Aorta (tissue), 5 donors: ENCODE results near the gene SEZ6L2. TPM values are rescaled to one million over a fixed set of nuclear protein-coding genes. Genes with fewer than 3 reads are reported as not detected.
A peak's percentile ranks its signal among the peaks of the same experiment; 100 is the strongest.

Experiments
- ATAC-seq: fragments of 200-7000 bp; cut with Tn5 transposase; one replicate; pipeline ENCODE4 v1.9.1; 2022; ENCODE audit warnings: moderate library complexity; ENCODE audit not compliant: low FRiP score
- DNase-seq, 2 donors: peaks; one replicate each; pipeline ENCODE4 v3.0.0-alpha.2; 2020
- H3K27ac ChIP-seq, 2 donors: one replicate each; pipeline ENCODE4 v1.5.1; 2013; ENCODE audit warnings: low read length in 2 of 2, mild to moderate bottlenecking in 2 of 2, moderate library complexity in 2 of 2, control low read depth in 1 of 2, inconsistent platforms in 1 of 2, low read depth in 1 of 2
- H3K27me3 ChIP-seq, 2 donors: one replicate each; pipeline ENCODE4 v1.6.1; 2013; ENCODE audit warnings: control low read depth in 1 of 2, low read length in 1 of 2, mild to moderate bottlenecking in 1 of 2, moderate library complexity in 1 of 2; ENCODE audit not compliant: insufficient read depth in 2 of 2, control insufficient read depth in 1 of 2
- H3K36me3 ChIP-seq, 2 donors: one replicate each; pipeline ENCODE4 v1.6.1; 2013; ENCODE audit warnings: control low read depth in 1 of 2, low read length in 1 of 2, mild to moderate bottlenecking in 1 of 2; ENCODE audit not compliant: insufficient read depth in 2 of 2, control insufficient read depth in 1 of 2
- H3K4me1 ChIP-seq, 2 donors: one replicate each; pipeline ENCODE4 v1.6.1; 2013; ENCODE audit warnings: low read length in 2 of 2, control low read depth in 1 of 2, mild to moderate bottlenecking in 1 of 2, moderate library complexity in 1 of 2; ENCODE audit not compliant: insufficient read depth in 2 of 2, control insufficient read depth in 1 of 2
- H3K4me3 ChIP-seq, 2 donors: one replicate each; pipeline ENCODE4 v1.5.1; 2013; ENCODE audit warnings: low read length in 2 of 2, control low read depth in 1 of 2, mild to moderate bottlenecking in 1 of 2
- H3K9me3 ChIP-seq: one replicate; pipeline ENCODE4 v1.6.1; 2013; ENCODE audit warnings: mild to moderate bottlenecking, low read length; ENCODE audit not compliant: control insufficient read depth
- WGBS, 2 donors: extraction: QIAGEN DNeasy Blood & Tissue Kit; methylation state at CpG; one replicate each; pipeline ENCODE4 v1.1.7; 2013; 5-methylcytosine and 5-hydroxymethylcytosine counted together
- intact Hi-C, 2 donors: fragments of 100-400 bp; cut with DNase I; formaldehyde crosslinking; loops; one replicate each; pipeline versions ENCODE4 v1.14.2 to v1.15.0; 2022
- polyA plus RNA-seq, 2 donors: library from polyadenylated mRNA; stranded (reverse); fragments of 200-250 nt; gene quantifications; one replicate each; pipeline ENCODE4 v1.2.3, GENCODE V29; 2013
- total RNA-seq, 2 donors: library from RNA; stranded (reverse); fragmentation: NEBNext Ultra II Directional; extraction: Animal tissue kit (Norgen Biotek cat#: 25700); gene quantifications; one replicate each; pipeline ENCODE4 v1.2.1, GENCODE V29; 2021
- donor health status: healthy with polysubstance abuse.
- donor health status: Bipolar disorder and iron deficiency.
- donor health status: DM: no; HTN: no; CAD: no.
- donor health status: DM: no; HTN: no; CAD: no.
- donor health status: DM: yes; HTN: yes; CAD: no.

Gene SEZ6L2
- total and polyA plus RNA-seq, 4 donors: 0.56 to 1.4 (median 0.67) TPM

GRCh38 chr16:29845656-29846055 is 53.7 kb downstream of the SEZ6L2 start:
- no peak for DNase-seq
- ATAC-seq: no peak
- Histone ChIP-seq H3K27ac (no peak overlapping the region), H3K9me3 (no peaks in the 10 kb centered on the region), H3K4me1 (no peaks in the 10 kb centered on the region), H3K27me3 (no peaks in the 10 kb centered on the region), H3K4me3 (no peak overlapping the region), H3K36me3 (peaks cover 2 to 10% of the 10 kb centered on the region in 2 donors)
- WGBS, 2 donors: 94 to 96% methylated on average over 18 of the region's 18 CpGs
- intact Hi-C loops: loop anchor here in 1 of 2 donors (10.0 kb wide), 1 partner anchor 141 kb away; no protein-coding TSS in a partner anchor

GRCh38 chr16:29844575-29845331 is 54.6 kb downstream of the SEZ6L2 start:
- Histone ChIP-seq H3K4me3 (no peak overlapping the region), H3K27me3 (no peaks in the 10 kb centered on the region), H3K4me1 (no peaks in the 10 kb centered on the region), H3K27ac (no peak overlapping the region), H3K9me3 (no peaks in the 10 kb centered on the region), H3K36me3 (peaks cover 2 to 13% of the 10 kb centered on the region in 2 donors)
- no peak for DNase-seq
- peak; percentile 34 for ATAC-seq
- WGBS, 2 donors: 91% methylated on average over 28 of the region's 28 CpGs
- intact Hi-C loops: loop anchor here in 1 of 2 donors (10.0 kb wide), 1 partner anchor 140 kb away; no protein-coding TSS in a partner anchor

- no peaks in the 10 kb centered on the region for H3K9me3 ChIP-seq
- no peaks in the 10 kb centered on the region for H3K4me1 ChIP-seq
- no peak for ATAC-seq
- 93 to 95% methylated on average over 8 of the region's 8 CpGs for WGBS, 2 donors
- peaks cover 2 to 13% of the 10 kb centered on the region in 2 donors for H3K36me3 ChIP-seq
- no peak overlapping the region for H3K27ac ChIP-seq
- intact Hi-C loops: loop anchor here in 1 of 2 donors (10.0 kb wide), 1 partner anchor 139 kb away; no protein-coding TSS in a partner anchor
- no peaks in the 10 kb centered on the region for H3K27me3 ChIP-seq
- DNase-seq: no peak
- H3K4me3 ChIP-seq: no peak overlapping the region
These were observed 55.4 kb downstream of the SEZ6L2 start for GRCh38 chr16:29843931-29844330.

- H3K4me3 ChIP-seq: no peak overlapping the region
- intact Hi-C loops: loop anchor here in 1 of 2 donors (10.0 kb wide), 1 partner anchor 138 kb away; no protein-coding TSS in a partner anchor
- H3K27ac ChIP-seq: no peak overlapping the region
- no peaks in the 10 kb centered on the region for H3K4me1 ChIP-seq
- peaks cover 2 to 13% of the 10 kb centered on the region in 2 donors for H3K36me3 ChIP-seq
- no peaks in the 10 kb centered on the region for H3K27me3 ChIP-seq
- no peak for ATAC-seq
- 95 to 96% methylated on average over 9 of the region's 9 CpGs for WGBS, 2 donors
- no peak for DNase-seq
- no peaks in the 10 kb centered on the region for H3K9me3 ChIP-seq
These were observed 56.5 kb downstream of the SEZ6L2 start for GRCh38 chr16:29842732-29843346.

GRCh38 chr16:29841631-29842030 is 57.7 kb downstream of the SEZ6L2 start:
- DNase-seq: no peak
- 90% methylated on average over 23 of the region's 23 CpGs for WGBS, 2 donors
- Histone ChIP-seq H3K27ac (no peak overlapping the region), H3K4me3 (no peak overlapping the region), H3K36me3 (peaks cover 2 to 10% of the 10 kb centered on the region in 2 donors), H3K9me3 (no peaks in the 10 kb centered on the region), H3K27me3 (no peaks in the 10 kb centered on the region), H3K4me1 (no peaks in the 10 kb centered on the region)
- intact Hi-C loops: loop anchor here in 1 of 2 donors (10.0 kb wide), 1 partner anchor 137 kb away; no protein-coding TSS in a partner anchor
- ATAC-seq: no peak

GRCh38 chr16:29840240-29840639 is 59.1 kb downstream of the SEZ6L2 start:
- H3K36me3 ChIP-seq: peaks cover 0 to 9% of the 10 kb centered on the region in 2 donors
- no peaks in the 10 kb centered on the region for H3K9me3 ChIP-seq
- H3K27me3 ChIP-seq: no peaks in the 10 kb centered on the region
- intact Hi-C loops: loop anchor here in 1 of 2 donors (10.0 kb wide), 1 partner anchor 135 kb away; no protein-coding TSS in a partner anchor
- 87 to 90% methylated on average over 10 of the region's 10 CpGs for WGBS, 2 donors
- no peak overlapping the region for H3K4me3 ChIP-seq
- ATAC-seq (no peak), DNase-seq (no peak)
- no peak overlapping the region for H3K27ac ChIP-seq
- no peaks in the 10 kb centered on the region for H3K4me1 ChIP-seq

GRCh38 chr16:29839822-29840221 is 59.5 kb downstream of the SEZ6L2 start:
- 82 to 86% methylated on average over 6 of the region's 6 CpGs for WGBS, 2 donors
- Histone ChIP-seq H3K36me3 (peaks cover 0 to 11% of the 10 kb centered on the region in 2 donors), H3K27me3 (no peaks in the 10 kb centered on the region), H3K4me1 (no peaks in the 10 kb centered on the region), H3K9me3 (no peaks in the 10 kb centered on the region), H3K4me3 (no peak overlapping the region), H3K27ac (no peak overlapping the region)
- ATAC-seq: no peak
- DNase-seq: no peak
- intact Hi-C loops: loop anchor here in 1 of 2 donors (10.0 kb wide), 1 partner anchor 135 kb away; no protein-coding TSS in a partner anchor

GRCh38 chr16:29837841-29838240 is 61.5 kb downstream of the SEZ6L2 start:
- no peaks in the 10 kb centered on the region for H3K9me3 ChIP-seq
- intact Hi-C loops: no loop called here
- 87 to 88% methylated on average over 5 of the region's 5 CpGs for WGBS, 2 donors
- H3K27ac ChIP-seq: no peak overlapping the region
- H3K36me3 ChIP-seq: peaks cover 0 to 17% of the 10 kb centered on the region in 2 donors
- H3K4me3 ChIP-seq: no peak overlapping the region
- DNase-seq (no peak), ATAC-seq (no peak)
- H3K27me3 ChIP-seq: no peaks in the 10 kb centered on the region
- no peaks in the 10 kb centered on the region for H3K4me1 ChIP-seq
